Esophagus muscularis mucosa (tissue), 4 donors: ENCODE data around the gene CAMTA1. TPM values are rescaled to one million over a fixed set of nuclear protein-coding genes. Genes with fewer than 3 reads are reported as not detected.

Experiments used
- DNase-seq: peaks from one replicate; pipeline ENCODE4 v3.0.0-alpha.2; 2017; ENCODE audit errors: extremely low spot score
- H3K27ac ChIP-seq, 4 donors: fragments of 200-600 bp; sonication (generic); replicated peaks in 1 of 4; 1 replicate in 3 of 4; 2 replicates in 1 of 4; pipeline ENCODE4 v1.5.1; 2016 to 2019; ENCODE audit warnings: mild to moderate bottlenecking in 1 of 4
- H3K27me3 ChIP-seq, 4 donors: fragments of 200-600 bp; sonication (generic); one replicate each; pipeline versions ENCODE4 v1.5.1 to v1.6.0; 2016 to 2019
- H3K36me3 ChIP-seq, 4 donors: fragments of 200-600 bp; sonication (generic); one replicate each; pipeline ENCODE4 v1.5.1; 2016 to 2019
- H3K4me1 ChIP-seq, 4 donors: fragments of 200-600 bp; sonication (generic); one replicate each; pipeline ENCODE4 v1.5.1; 2016 to 2019
- H3K4me3 ChIP-seq, 4 donors: fragments of 200-600 bp; sonication (generic); 1 replicate in 2 of 4; 2 replicates in 2 of 4; pipeline ENCODE4 v1.5.1; 2016 to 2019; ENCODE audit warnings: mild to moderate bottlenecking in 4 of 4, moderate library complexity in 1 of 4
- H3K9me3 ChIP-seq, 4 donors: fragments of 200-600 bp; sonication (generic); 1 replicate in 3 of 4; 2 replicates in 1 of 4; pipeline ENCODE4 v1.5.1; 2016 to 2019
- CTCF ChIP-seq, 3 experiments: fragments of 200-600 bp in 2 of 3; fragments of 450-650 bp in 1 of 3; sonication (generic) in 2 of 3; IDR thresholded peaks; one replicate each; pipeline ENCODE4 v1.5.1; 2017 to 2019; ENCODE audit warnings: antibody characterized with exemption in 3 of 3, mild to moderate bottlenecking in 2 of 3, moderate library complexity in 1 of 3
- EP300 ChIP-seq: sonication (generic); formaldehyde crosslinking; IDR thresholded peaks from one replicate; pipeline ENCODE4 v1.6.1; 2017; ENCODE audit warnings: antibody characterized with exemption
- POLR2A ChIP-seq: fragments of 450-650 bp; IDR thresholded peaks from one replicate; pipeline ENCODE4 v1.6.1; 2017; ENCODE audit warnings: antibody characterized with exemption, moderate library complexity, mild to moderate bottlenecking, low read depth
- POLR2AphosphoS5 ChIP-seq, 2 donors: sonication (generic); formaldehyde crosslinking; IDR thresholded peaks; one replicate each; pipeline ENCODE4 v1.6.1; 2017; ENCODE audit warnings: antibody characterized with exemption in 2 of 2
- WGBS: methylation state at CpG from one replicate; pipeline ENCODE4 v1.1.5; 2018; 5-methylcytosine and 5-hydroxymethylcytosine counted together
- intact Hi-C: fragments of 100-400 bp; cut with DNase I; formaldehyde crosslinking; loops from one replicate; pipeline ENCODE4 v1.15.1; 2023
- total RNA-seq, 4 donors: library from RNA; depleted of rRNA; stranded (reverse); fragments of >200 nt; gene quantifications; one replicate each; pipeline versions ENCODE4 v1.1.0 to v1.2.1, GENCODE V29; 2016

CAMTA1 gene
- total RNA-seq, 4 donors from 2014 or later: 109 to 226 (median 139) TPM

- peaks cover 0 to 7% (median 5%) of the 10 kb centered on the region in 4 donors for H3K4me1 ChIP-seq
- H3K4me3 ChIP-seq: no peak overlapping the region
- WGBS: 93% methylated on average over 18 of the region's 19 CpGs
- H3K9me3 ChIP-seq: no peaks in the 10 kb centered on the region
- no peaks in the 10 kb centered on the region for H3K27me3 ChIP-seq
- no peaks in the 10 kb centered on the region for H3K36me3 ChIP-seq
- no peak overlapping the region for H3K27ac ChIP-seq
- TF ChIP-seq EP300 (no peak), CTCF (IDR thresholded peaks at IDR 0.05) (no peak), POLR2A (no peak), POLR2AphosphoS5 (IDR thresholded peaks at IDR 0.05) (no peak)
- DNase-seq: no peak
- intact Hi-C loops: no loop called here
Measured at GRCh38 chr1:7372477-7373120, 587.3 kb downstream of the CAMTA1 start.

- Histone ChIP-seq H3K27ac (no peak overlapping the region), H3K4me3 (no peak overlapping the region), H3K9me3 (no peaks in the 10 kb centered on the region), H3K4me1 (peaks cover 5 to 9% (median 7%) of the 10 kb centered on the region in 4 donors), H3K36me3 (no peaks in the 10 kb centered on the region), H3K27me3 (no peaks in the 10 kb centered on the region)
- 75% methylated on average over 9 of the region's 11 CpGs for WGBS
- DNase-seq: no peak
- intact Hi-C loops: no loop called here
- no peak for TF ChIP-seq POLR2AphosphoS5 (IDR thresholded peaks at IDR 0.05)
- no peak for TF ChIP-seq CTCF (IDR thresholded peaks at IDR 0.05)
Measured at GRCh38 chr1:7373251-7373650, 588.0 kb downstream of the CAMTA1 start.

GRCh38 chr1:7373876-7374562 is 588.8 kb downstream of the CAMTA1 start:
- Histone ChIP-seq H3K4me1 (peaks cover 13 to 17% (median 14%) of the 10 kb centered on the region in 4 donors), H3K9me3 (no peaks in the 10 kb centered on the region), H3K36me3 (no peaks in the 10 kb centered on the region), H3K4me3 (no peak overlapping the region), H3K27ac (no peak overlapping the region), H3K27me3 (no peaks in the 10 kb centered on the region)
- intact Hi-C loops: no loop called here
- WGBS: 63% methylated on average over 14 of the region's 14 CpGs
- TF ChIP-seq EP300: no peak
- no peak for TF ChIP-seq CTCF (IDR thresholded peaks at IDR 0.05)
- TF ChIP-seq POLR2AphosphoS5 (IDR thresholded peaks at IDR 0.05): no peak
- TF ChIP-seq POLR2A: no peak
- DNase-seq: no peak

- no peak for TF ChIP-seq CTCF (IDR thresholded peaks at IDR 0.05)
- TF ChIP-seq POLR2A: no peak
- TF ChIP-seq EP300: no peak
- TF ChIP-seq POLR2AphosphoS5 (IDR thresholded peaks at IDR 0.05): no peak
- H3K27ac ChIP-seq: no peak overlapping the region
- intact Hi-C loops: no loop called here
- WGBS: 91% methylated on average over 12 of the region's 12 CpGs
- no peaks in the 10 kb centered on the region for H3K36me3 ChIP-seq
- H3K9me3 ChIP-seq: no peaks in the 10 kb centered on the region
- peaks cover 17 to 23% (median 19%) of the 10 kb centered on the region in 4 donors for H3K4me1 ChIP-seq
- DNase-seq: no peak
- H3K27me3 ChIP-seq: no peaks in the 10 kb centered on the region
- no peak overlapping the region for H3K4me3 ChIP-seq
Measured at GRCh38 chr1:7374563-7375160, 589.4 kb downstream of the CAMTA1 start.
